GM19023 (cell line): ENCODE results near the gene SLC2A10.
A peak's percentile ranks its signal among the peaks of the same experiment; 100 is the strongest.

Source experiments
- ATAC-seq: cut with Tn5 transposase; IDR thresholded peaks from one replicate; pipeline ENCODE4 v1.9.1; 2021; ENCODE audit warnings: mild to moderate bottlenecking, moderate library complexity; ENCODE audit not compliant: unreplicated experiment

The SLC2A10 gene

DNA sequence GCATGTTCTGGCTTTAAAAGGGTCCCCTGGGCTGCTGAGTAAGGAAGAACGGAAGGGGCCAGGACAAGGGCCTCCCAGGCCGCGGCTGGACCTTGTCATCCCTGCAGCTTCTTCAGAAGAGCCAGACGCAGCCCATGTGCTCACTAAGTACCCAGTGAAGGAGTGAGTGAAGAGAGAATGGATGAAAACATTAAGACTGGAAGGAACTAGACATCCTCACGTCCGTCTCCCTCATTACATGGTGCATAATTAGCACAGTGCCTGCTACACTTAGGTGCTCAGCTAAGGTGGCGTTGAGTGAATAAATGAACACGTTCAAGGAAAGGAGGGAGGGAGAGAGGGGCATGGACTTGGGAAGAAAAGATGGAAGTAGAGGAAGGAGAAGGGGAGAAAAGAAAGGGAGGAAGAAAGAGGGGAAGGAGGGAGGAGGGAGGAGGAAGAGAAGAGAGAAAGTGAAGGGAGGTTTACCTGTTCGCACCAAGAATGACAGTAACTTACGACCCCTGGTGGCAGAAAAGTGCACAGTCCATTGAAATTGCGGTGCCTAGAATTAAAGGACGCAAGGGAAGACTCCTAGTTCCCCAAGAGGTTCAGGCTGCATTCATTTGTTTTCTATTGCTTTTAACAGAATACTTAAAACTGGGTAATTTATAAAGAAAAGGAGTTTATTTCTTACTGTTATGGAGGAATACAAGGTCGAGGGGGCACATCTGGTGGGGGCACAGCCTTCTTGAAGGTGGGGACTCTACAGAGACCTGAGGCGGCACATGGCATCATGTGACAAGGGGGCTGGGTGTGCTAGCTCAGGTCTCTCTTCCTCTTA lies 28.2 kb upstream of the SLC2A10 start:
- ATAC-seq: no peak

DNA sequence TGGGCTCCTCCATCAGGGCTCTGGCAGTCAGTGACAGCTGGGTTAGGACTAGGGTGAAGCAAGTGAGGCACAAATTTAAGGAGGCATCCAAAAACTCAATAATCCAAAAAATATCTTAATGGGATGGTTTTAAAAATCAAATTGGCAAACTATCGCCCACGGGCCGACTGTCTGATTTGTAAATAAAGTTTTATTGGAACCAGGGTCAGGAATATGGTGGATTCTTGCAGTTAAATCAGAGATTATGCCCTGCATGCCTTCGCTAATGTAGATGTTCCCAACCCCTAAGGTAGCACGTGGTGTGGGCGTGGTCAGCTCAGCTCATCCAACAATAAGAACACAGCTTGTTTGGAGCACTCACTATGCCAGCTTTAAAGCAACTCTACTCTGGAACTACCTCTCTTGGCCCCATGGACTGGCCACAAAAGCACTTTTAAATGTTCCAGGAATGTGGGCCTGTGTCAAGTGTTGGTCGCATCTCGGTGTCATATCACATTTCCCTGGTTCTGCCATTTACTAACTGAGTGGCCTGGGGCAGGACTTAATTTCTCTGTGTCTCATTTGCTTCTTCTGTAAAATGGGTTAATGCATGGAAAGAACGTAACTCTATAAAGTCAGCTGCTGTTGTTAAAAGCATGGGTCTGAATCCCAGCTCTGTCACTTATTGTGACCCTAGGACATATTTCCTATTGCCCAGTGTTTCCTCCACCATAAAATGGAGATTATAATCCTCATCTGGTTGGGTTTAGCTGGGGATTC lies 27.2 kb upstream of the SLC2A10 start:
- ATAC-seq: no peak

DNA sequence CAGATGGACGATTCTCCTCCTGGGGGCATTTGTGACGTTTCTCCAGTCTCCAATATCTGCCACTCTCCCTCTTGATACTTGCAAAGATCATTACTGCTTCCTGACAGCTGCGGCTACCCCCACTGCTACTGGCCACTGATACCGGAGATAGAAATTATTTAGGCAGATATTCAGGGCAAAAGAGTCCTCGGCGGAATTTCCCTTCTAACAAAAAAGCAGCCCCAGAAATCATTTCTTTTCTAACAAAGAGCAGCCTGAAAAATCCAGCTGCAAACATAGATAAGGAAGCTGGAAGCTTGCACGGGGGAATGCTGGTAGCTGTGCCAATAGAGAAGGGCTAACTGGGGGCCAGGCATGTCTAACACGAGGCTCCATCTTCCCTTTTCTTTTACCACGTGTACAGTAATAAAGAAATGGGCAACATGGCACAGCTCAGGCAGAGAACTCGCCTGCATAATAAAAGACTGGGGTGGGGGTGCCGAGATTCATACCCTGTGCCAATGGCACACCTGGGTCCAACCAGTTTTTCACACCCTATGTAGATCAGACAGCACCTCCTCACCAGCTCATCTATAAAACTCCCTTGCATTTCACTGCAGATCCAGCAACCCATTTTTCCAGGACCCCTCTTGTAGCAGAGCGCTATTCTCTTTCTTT lies 26.3 kb upstream of the SLC2A10 start:
- no peak for ATAC-seq

DNA sequence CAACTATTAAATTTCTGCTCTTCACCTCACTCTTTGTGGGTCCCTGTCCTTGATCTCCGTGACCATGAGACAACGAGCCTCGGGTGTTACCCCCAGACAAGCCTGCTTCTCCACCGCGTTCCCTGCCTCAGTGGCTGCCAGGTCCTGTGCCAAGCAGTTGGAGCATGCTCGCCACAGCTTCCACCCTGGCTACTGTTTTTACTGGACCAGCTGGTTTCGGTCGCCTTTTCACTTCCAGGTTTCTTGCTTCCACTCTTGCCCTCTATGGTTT lies 25.8 kb upstream of the SLC2A10 start:
- no peak for ATAC-seq

- no peak for ATAC-seq
These were observed 25.3 kb upstream of the SLC2A10 start for GRCh38 chr20:46683939-46684750.

GRCh38 chr20:46688151-46689081 lies 21.0 kb upstream of the SLC2A10 start:
- ATAC-seq: no peak

DNA sequence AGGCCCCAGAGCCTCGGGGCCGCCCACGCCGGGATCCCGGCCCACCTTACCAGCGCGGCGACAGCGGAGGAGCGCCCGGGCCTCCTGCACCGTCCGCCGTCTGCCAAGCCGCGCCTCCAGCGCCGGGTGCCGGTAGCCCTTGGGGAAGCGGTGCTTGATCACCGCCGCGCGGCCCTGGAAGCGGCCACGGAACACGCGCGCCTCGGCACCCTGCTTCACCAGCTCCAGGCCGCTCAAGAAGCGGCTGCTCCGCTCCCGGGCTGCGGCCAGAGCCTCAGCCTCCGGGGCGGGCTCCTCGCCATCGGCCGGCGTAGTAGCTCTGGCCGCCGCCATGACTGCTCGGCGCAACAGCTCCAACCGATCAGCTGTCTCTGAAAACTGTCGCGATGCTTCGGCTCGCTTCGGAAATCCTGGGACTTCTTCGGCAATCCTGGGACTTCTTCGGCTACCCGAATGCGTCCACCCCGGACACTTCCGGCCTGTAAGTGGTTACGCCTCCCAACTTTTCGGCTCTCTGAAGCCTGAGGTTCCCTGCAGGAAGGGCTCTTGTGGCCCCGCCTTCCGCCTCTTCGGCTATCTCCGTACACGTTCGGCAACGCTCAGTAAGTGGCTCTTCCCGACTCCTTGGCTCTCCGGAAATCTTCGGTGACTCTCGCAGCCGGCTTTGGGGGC lies 20.2 kb upstream of the SLC2A10 start, which contains the start of gene TP53RK:
Gene TP53RK, minus strand, starts transcription at position 363 of the 672 bp plus-strand sequence. Its CDS starts 30 bp downstream, at position 333.
- ATAC-seq: peak; percentile 95

DNA sequence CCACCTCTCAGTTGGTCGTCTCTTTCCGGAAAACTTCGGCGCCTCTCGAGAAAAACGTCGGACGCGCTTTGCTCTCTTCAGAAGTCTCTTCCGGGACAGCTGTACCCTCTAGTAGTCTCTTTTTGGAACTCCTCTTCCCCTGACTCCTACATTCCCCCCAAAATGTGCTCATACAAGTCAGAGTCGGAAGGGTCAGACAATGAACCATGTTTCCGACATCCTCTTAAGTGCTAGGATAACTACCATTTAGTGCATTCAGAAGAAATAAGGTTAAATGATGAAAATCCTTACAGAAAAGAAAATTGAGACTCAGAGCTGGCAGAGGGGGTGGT lies 19.7 kb upstream of the SLC2A10 start:
- ATAC-seq: no peak

- ATAC-seq: no peak
These were observed 19.0 kb upstream of the SLC2A10 start for GRCh38 chr20:46690219-46691106.

DNA sequence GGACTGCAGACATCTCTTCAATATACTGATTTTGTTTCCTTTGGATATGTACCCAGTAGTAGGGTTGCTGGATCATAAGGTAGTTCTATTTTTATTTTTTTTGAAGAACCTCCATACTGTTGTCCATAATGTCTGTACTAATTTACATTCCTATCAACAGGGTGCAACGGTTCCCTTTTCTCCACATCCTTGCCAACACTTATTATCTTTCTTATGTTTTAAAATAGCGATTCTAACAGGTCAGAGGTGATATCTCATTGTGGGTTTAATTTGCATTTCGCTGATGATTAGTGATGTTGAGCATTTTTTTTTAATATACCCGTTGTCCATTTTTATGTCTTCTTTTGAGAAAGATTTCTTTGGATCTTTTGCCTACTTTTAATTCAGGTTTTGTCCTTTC lies 18.3 kb upstream of the SLC2A10 start:
- ATAC-seq: no peak

DNA sequence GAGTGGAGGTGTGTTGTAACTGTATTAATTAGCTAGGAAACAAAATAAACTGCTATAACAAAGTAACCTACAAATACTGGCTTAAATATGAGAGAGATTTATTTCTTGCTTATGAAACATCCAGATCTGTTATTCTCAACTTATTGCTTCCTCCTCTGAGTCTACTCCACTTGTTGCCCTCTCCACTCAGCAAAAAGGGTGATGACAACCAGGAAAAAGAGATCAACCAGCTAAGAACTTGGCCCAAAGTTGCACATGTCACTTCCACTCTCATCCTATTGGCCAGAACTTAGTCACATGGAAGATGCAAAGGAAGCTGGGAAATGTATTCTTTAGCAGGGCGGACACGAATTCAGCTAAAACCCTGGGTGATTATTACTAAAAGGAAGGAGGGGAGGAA lies 15.0 kb upstream of the SLC2A10 start:
- ATAC-seq: no peak

GRCh38 chr20:46695892-46696291 lies 13.6 kb upstream of the SLC2A10 start:
- ATAC-seq: no peak

GRCh38 chr20:46696791-46697279 lies 12.6 kb upstream of the SLC2A10 start:
- ATAC-seq: no peak

DNA sequence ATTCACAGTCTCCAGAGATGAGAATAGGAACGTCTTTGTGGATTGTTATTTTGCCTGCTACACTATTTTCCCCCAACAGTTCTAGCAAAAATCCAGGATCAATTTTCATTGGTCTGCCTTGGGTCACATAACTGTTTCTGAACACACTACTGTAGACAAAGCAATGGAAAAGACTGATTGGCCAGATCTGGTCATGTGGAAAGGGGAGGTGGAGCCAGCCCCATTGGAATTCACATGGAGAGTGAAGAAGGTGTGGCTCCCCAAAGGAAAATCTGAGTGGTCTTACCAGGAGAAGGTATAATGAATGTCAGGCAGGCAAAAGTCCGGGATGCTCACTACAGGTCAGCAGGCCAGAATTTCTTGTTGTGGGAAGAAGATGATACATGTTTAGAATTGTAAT lies 10.7 kb upstream of the SLC2A10 start:
- ATAC-seq: no peak

- no peak for ATAC-seq
These were observed 9.6 kb upstream of the SLC2A10 start for GRCh38 chr20:46699651-46700359.

- no peak for ATAC-seq
These were observed 9.0 kb upstream of the SLC2A10 start for GRCh38 chr20:46700481-46700880.

DNA sequence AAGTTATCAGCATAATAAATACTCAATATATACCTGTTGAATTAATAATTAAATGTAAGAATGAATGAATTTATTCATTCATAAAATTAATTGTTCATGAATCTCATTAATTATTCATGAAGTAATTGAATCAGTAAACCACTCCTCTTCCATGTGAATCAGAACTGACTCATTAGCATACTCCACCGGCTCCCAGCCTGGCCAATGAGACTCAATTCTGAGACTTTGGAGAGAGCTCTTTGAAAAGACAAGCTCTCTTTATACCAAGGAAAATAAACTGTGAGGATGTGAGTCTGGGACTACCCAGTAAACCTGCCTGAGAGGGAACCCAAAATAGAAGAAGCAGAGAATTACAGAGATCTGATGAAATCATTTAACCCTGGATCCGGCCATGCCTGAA lies 8.4 kb upstream of the SLC2A10 start:
- ATAC-seq: no peak

DNA sequence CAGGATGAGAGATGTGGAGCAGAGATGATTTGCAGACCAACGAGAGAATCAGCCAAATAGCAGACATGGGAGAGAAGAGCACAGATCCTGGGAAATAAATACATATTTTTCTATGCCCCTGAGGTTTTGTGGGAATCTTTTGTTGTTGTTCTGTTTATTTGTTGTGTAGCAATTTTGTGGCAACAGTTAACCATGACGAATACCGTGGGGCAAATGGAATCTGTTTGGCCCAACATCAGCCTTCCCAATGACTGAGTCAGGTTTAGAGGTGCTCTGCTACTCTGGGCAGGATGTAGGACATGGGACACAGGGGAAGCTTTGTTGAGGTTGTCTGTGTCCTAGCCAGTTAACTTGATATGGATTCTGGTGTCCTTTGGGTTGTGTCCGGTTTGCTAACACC lies 7.9 kb upstream of the SLC2A10 start:
- no peak for ATAC-seq
